GM21515 (cell line): ENCODE data around the gene CEP170B.
"Not testable (repeated sequence)": the region's sequence is repeated elsewhere in the genome, so short reads cannot be mapped to it uniquely, and the experiment has no call there.

Experiments
- ATAC-seq: cut with Tn5 transposase; IDR thresholded peaks from one replicate; pipeline ENCODE4 v1.9.1; 2021; ENCODE audit not compliant: unreplicated experiment

The CEP170B gene

GRCh38 chr14:104843442-104844305 is 21.4 kb upstream of the CEP170B start:
- no peak for ATAC-seq

DNA sequence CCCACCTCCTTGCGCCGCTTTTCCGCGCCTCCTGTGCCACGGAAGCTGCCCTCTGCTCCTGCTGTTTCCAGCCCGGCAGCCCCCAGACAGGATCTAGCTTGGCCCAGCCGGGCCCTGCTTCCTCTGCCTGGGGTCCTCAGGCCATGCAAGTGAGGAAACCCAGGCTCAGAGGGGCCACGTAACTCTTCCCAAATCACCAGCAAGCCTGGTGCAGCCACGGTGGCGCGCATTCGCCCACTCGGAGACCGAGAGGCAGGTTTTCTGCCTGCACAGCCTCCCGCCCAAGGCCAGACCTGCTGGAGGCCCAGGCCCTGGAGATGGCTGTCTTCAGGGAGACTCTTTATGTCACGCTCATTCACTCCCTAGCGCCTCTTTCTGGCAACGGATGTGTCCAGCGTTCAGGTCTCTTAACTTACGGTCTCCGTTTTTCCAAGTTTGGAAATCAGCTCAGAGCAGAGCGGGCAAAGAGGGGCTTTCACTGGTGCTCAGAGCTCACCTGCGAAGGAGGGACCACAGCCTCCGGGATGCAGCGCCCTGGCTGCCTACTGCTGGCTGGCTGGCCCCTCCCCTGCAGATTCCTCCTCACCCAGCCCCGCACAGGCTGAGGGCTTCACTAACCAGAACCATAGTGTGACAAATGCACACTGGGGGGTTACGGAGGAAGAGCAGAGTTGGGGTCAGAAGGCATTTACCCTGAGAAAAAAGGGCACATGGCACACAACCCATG is 20.6 kb upstream of the CEP170B start:
- ATAC-seq = no peak

DNA sequence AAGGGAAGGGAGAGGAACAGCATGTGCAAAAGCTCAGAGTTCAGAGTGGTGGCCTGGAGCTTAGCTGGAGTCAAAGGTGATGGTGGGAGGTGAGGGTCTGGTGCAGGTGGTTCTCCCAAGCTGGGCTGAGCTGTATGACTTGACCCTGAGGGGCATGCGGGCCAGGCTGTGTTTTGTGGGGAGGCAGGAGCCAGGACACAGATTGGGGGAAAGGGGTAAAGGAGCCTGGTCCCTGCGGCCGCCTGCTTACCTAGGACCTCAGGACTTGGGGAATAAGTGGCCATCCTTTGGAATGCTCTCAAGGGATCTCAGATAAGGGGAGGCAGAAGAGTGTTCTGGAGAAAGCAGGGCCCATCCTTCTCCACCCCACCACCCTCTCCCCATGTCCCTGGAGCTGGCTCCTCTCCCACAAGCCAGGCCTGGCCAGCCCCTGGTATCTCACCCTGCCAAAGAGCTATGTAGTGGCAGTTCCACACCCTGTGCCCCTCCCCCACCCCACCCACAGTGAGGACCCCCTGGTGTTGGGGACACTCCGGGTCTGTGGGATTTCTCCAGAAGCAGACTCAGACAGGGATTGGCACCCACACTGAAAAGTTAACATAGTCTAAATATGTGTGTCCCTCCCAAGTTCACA is 19.9 kb upstream of the CEP170B start:
- no peak for ATAC-seq

- ATAC-seq = no peak
Measured at GRCh38 chr14:104845834-104846441, 19.1 kb upstream of the CEP170B start.

- ATAC-seq = no peak
Measured at GRCh38 chr14:104852280-104852663, 12.8 kb upstream of the CEP170B start.

GRCh38 chr14:104855532-104856090 is 9.5 kb upstream of the CEP170B start:
- ATAC-seq = no peak

- no peak for ATAC-seq
Measured at GRCh38 chr14:104856157-104856868, 8.8 kb upstream of the CEP170B start.

DNA sequence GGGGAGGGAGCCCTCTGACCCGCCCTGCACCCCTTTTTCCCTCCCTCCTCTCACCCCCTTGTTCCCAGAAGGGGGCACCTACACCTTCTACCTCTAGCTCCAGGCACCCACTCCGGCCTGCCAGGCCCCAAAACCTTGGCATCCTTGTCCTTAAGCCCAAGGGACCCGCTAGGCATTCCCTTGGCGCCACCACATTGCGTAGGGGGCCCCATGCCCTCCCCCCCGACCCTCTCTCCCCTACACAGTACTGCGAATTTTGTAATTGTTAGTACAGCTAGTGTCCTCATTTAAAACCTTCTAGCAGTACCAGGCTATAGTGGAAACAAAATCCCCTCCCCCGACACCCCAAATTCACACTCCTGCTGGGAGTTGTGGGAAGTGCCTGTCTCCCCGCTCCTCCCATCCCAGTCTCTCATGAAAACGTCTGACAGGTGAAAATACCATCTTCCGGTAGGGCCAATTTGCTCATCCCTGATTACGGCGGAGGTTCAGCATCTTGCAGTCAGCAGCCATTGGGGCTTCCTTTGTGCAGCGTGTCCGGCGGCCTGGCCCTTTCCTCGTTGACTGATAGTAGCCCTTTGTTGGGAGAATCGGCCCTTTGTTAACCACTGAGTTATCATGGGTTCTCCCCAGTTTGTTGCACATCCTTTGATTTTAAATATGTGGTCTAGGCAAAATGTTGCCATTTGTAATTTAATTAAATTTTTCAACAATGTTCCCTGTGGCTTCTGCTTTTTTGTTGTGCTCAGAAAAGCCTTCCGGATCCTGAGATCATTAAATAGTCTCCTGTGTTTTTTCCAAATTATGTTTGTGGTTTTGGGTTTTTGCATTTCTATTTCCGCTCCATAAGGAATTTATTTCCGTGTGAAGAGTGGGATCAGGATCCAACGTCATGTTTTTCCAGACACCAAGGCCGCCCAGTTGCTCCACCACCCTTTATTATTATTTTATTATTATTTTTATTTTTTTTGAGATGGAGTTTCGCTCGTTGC is 7.9 kb upstream of the CEP170B start:
- ATAC-seq = no peak

DNA sequence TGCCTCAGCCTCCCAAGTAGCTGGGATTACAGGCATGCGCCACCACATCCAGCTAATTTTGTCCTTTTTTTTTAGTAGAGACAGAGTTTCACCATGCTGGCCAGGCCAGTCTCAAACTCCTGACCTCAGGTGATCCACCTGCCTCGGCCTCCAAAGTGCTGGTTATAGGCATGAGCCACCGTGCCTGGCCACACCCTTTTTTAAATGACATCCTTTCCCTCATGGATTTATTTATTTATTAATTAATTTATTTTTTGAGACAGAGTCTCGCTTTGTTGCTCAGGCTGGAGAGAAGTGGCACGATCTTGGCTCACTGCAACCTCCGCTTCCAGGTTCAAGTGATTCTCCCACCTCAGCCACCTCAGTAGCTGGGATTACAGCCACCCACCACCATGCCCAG is 7.1 kb upstream of the CEP170B start:
- ATAC-seq = not testable (repeated sequence)

DNA sequence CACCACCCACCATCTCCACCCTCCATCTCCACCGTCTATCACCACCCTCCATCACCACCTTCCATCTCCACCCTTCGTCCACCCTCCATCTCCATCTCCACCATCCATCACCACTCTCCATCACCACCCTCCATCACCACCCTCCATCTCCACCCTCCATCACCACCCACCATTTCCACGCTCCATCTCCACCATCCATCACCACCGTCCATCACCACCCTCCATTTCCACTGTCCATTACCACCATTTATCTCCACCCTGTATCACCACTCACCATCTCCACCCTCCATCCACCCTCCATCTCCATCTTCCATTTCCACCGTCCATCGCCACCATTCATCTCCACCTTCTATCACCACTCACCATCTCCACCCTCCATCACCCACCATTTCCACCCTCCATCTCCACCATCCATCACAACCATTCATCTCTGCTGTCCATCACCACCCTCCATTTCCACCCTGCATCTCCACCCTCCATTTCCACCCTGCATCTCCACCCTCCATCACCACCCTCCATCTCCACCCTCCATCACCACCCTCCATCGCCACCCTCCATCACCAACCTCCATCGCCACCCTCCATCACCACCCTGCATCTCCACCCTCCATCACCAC is 6.1 kb upstream of the CEP170B start:
- ATAC-seq = no peak

GRCh38 chr14:104859900-104860299 is 5.2 kb upstream of the CEP170B start:
- ATAC-seq = no peak

GRCh38 chr14:104860414-104860813 is 4.7 kb upstream of the CEP170B start:
- no peak for ATAC-seq

DNA sequence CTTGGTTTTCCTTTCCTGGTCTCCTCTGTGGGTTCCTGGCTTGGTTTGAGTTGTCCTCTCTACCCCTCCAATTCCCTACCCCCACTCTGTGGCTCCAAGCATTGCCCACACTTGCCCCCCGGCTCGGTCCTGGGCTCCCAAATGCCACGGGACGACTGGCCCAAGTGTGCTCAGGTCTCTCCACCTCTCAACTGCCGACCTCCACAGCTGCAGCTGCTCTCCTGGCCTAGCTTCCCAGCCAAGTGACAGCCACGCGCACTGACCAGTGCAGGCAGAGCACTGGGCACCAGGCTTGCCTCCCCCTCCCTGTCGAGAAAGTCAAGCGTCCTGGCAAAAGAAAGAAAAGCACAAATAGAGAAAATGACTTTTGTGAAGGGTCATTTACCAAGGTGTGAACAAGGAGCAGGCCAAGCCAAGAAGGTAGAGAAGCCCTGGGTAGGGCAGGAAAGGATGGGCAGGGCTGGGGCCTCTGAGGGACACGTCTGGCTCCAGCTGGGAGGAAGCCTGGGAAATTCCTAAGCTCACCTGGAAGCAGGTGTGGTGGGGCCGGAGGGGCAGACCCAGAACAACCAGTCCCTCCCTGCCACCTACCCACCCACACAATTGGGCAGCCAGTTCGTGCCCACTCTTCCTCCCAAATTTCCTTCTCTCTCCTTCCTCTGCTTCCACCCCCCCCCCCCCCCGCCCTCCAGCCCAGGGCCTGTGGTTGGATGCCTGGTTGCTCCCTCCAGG is 1.8 kb upstream of the CEP170B start:
- no peak for ATAC-seq

DNA sequence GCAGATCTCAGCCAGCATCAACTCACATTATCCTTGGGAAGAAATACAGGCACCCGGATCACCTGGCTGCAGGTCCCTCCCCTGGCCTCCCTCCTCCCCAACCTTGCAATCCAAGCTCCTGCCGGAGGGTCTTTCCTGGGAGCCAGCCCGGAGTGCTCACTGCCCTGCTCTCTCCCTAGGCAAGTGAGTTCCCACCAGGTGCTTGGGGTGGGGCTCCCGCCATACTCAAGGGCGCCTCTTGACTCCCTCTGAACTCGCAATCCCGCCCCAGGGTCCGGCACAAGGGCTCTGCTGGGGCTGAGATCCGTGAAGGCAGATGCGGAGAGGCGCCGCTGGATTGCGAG is 1.2 kb upstream of the CEP170B start:
- no peak for ATAC-seq

DNA sequence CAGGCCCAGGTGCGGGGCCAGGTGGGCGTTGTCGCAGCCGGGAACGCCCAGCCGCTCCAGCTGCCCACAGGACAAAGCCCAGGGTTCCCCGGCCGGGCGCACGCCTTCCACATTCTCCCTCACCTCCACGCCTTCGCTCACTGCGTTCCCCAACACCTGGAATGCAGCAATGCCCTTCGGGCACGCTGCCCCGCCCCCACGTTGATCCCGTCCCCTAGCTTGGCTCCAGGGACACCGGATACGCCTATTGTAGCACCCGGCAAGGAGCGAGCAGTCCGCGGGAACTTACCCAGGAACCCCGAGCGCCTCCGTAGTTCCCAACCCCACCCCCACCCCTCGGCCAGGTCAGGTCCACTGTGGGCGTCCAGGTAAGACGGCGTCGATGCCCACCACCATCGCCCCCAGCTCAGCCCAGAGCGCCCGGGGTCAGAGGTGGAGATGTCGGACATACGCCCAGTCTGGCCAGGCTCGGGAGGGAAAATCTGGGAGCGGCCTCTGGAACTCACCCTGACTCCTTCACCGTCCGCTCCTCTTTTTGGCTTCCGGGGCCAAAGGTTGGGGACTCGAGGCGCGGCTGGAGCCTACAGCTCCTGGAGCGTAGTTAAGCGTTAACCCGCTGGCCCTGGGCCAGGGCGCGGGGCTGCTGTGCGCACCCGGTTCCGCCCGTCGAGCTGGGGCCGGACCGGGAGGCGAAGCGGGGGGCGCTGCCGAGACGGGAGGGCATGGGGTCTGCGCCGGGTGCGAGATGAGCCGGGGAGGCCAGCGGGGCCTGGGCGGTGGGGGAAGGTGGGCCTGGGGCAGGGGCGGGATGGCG is 594 bp upstream of the CEP170B start:
- no peak for ATAC-seq

DNA sequence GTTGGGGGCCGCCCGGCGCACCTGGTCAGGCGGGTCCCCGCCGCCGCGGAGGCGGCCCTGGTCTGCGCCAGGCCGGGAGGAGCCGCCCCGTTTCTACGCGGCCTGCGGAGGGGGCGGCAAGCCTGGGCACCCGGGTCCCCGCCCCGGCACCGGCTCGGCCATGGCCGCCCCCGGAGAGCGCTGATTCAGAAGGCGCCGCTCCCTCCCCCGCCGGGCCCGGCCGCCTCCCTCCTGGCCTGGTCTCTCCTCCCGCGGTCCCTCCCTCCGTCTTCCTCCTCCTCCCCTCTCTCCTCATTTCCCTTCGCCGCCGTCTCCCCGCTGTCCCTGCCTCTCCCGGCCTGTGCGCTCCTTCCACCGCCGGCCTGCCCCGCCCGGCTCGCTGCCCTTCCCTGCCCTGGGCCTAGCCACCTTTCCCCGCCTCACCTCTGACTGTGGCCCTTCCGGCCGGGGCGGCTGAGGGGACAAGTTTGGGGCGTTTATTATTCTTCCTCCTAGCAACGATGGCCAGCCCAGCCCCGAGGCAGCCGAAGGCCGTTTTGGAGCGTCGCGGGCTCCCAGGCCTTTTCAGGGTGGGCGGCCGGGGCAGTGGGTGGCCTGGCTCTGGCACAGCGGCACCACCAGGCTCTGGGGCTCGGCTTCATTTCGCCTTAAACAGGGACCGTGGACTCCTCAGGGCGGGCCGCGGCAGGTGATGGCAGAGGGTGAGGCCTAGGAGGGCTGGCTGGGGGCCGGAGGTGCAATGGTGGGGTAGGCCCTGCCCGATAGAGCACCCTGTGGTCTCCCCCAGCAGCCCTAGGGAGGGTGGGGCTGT is 768 bp downstream of the CEP170B start:
- ATAC-seq = no peak
